SK-N-SH treated with all-trans-retinoic acid at 6 μM for 48 hours (cell line): ENCODE data around the gene CDX2.

ENCODE experiments used
- ATAC-seq: fragments of 200-7000 bp; cut with Tn5 transposase; 3 replicates; pipeline ENCODE4 v1.9.1; 2020; ENCODE audit warnings: mild to moderate bottlenecking, moderate library complexity
- ARNTL ChIP-seq: fragments of 450-650 bp; formaldehyde crosslinking; IDR thresholded peaks from 2 replicates; pipeline ENCODE4 v1.5.0; 2020; ENCODE audit warnings: low read depth, mild to moderate bottlenecking, moderate library complexity, borderline replicate concordance
- CSDC2 ChIP-seq: fragments of 250-450 bp; sonication (Bioruptor Pico); IDR thresholded peaks from 2 replicates; pipeline ENCODE4 v1.5.0; 2020; ENCODE audit warnings: mild to moderate bottlenecking, moderate library complexity
- ESRRG ChIP-seq: fragments of 250-450 bp; sonication (Bioruptor Pico); IDR thresholded peaks from 2 replicates; pipeline ENCODE4 v1.6.1; 2021; ENCODE audit warnings: mild to moderate bottlenecking
- GLIS3 ChIP-seq: fragments of 250-450 bp; sonication (Bioruptor Pico); IDR thresholded peaks from 2 replicates; pipeline ENCODE4 v1.5.0; 2020; ENCODE audit warnings: mild to moderate bottlenecking, moderate library complexity
- ISL1 ChIP-seq: fragments of 250-450 bp; sonication (Bioruptor Pico); IDR thresholded peaks from 2 replicates; pipeline ENCODE4 v2.1.2; 2022; ENCODE audit warnings: mild to moderate bottlenecking, moderate library complexity
- OSR1 ChIP-seq: fragments of 250-450 bp; sonication (Bioruptor Pico); IDR thresholded peaks from 2 replicates; pipeline ENCODE4 v1.8.0; 2022; ENCODE audit warnings: moderate library complexity, mild to moderate bottlenecking, inconsistent platforms
- PPARA ChIP-seq: fragments of 250-450 bp; sonication (Bioruptor Pico); IDR thresholded peaks from 2 replicates; pipeline ENCODE4 v1.5.0; 2020; ENCODE audit warnings: mild to moderate bottlenecking, borderline replicate concordance
- SNAI2 ChIP-seq: fragments of 250-450 bp; sonication (Bioruptor Pico); IDR thresholded peaks from 2 replicates; pipeline ENCODE4 v1.5.0; 2020; ENCODE audit warnings: mild to moderate bottlenecking, moderate library complexity
- TCF4 ChIP-seq: fragments of 250-450 bp; sonication (Bioruptor Pico); IDR thresholded peaks from 2 replicates; pipeline ENCODE4 v1.8.0; 2021; ENCODE audit warnings: mild to moderate bottlenecking, moderate library complexity, borderline replicate concordance
- ZC3H10 ChIP-seq: fragments of 250-450 bp; sonication (Bioruptor Pico); IDR thresholded peaks from 2 replicates; pipeline ENCODE4 v1.5.1; 2021; ENCODE audit warnings: mild to moderate bottlenecking, moderate library complexity
- ZNF565 ChIP-seq: fragments of 450-650 bp; formaldehyde crosslinking; conservative IDR thresholded peaks from 2 replicates; pipeline ENCODE4 v1.5.0; 2020; ENCODE audit warnings: low read depth, mild to moderate bottlenecking, moderate library complexity
- ZNF70 ChIP-seq: fragments of 450-650 bp; formaldehyde crosslinking; IDR thresholded peaks from 2 replicates; pipeline ENCODE4 v1.5.0; 2020; ENCODE audit warnings: mild to moderate bottlenecking, moderate library complexity
- ZNF8 ChIP-seq: fragments of 450-650 bp; formaldehyde crosslinking; IDR thresholded peaks from 2 replicates; pipeline ENCODE4 v1.5.0; 2020; ENCODE audit warnings: mild to moderate bottlenecking, moderate library complexity
- TF ChIP-seq, protein P1 (sequence below): fragments of 250-450 bp; sonication (Bioruptor Pico); IDR thresholded peaks from 2 replicates; pipeline ENCODE4 v1.5.1; 2020; ENCODE audit warnings: low read depth, mild to moderate bottlenecking, moderate library complexity
- TF ChIP-seq, protein P2 (sequence below): fragments of 250-450 bp; sonication (Bioruptor Pico); IDR thresholded peaks from 2 replicates; pipeline ENCODE4 v1.5.1; 2021; ENCODE audit warnings: mild to moderate bottlenecking, moderate library complexity
- TF ChIP-seq, protein P3 (sequence below): fragments of 250-450 bp; sonication (Bioruptor Pico); IDR thresholded peaks from 2 replicates; pipeline ENCODE4 v1.8.0; 2021; ENCODE audit warnings: low read depth, mild to moderate bottlenecking, moderate library complexity, borderline replicate concordance
- TF ChIP-seq, protein P4 (sequence below): fragments of 250-450 bp; sonication (Bioruptor Pico); IDR thresholded peaks from 2 replicates; pipeline ENCODE4 v1.8.0; 2020; ENCODE audit warnings: mild to moderate bottlenecking, moderate library complexity, borderline replicate concordance
- TF ChIP-seq, protein P5 (sequence below): fragments of 250-450 bp; sonication (Bioruptor Pico); IDR thresholded peaks from 2 replicates; pipeline ENCODE4 v1.5.0; 2020; ENCODE audit warnings: mild to moderate bottlenecking, moderate library complexity

CDX2 gene

DNA sequence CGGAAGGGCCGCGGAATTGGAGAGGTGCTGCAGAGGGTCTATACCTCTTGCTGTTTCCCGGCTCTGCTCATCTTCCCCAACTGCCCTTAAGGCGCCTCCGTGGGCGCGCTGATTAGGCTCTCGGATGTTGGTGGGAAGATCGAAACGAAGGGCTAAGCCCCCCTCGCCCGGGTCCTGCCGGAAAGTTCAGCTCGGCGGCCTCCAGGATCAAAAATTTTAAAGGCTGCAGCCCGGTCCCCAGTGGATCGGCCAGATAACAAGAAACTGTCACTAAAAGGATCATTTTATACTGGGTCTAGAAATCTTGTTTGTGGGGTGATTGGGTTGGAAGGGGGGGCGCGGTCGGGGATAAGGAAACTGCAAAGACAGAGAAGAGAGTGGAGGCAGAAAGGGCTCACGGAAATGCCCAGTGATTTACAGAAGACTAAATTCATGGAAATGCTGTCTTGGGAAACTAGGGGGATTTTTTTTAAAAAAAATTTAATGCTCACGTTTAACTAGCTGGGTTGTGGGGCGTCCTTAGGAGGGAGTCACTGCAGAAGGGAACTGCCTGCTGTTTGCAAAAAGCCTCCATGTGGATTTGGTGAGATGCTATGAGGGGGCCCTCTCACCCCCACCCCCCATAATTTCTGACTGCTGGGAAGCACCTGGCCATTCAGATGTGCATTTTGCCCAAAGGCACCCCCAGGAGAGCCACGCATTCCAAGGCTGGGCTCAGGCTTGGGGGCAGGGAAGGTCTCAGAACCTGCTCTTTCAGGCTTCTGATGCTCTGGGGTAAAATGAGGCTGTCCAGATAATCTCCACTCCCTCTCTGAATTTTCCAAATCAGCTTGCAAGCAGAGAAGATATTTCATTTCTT, 7.7 kb downstream of the CDX2 start:
- no peak for ATAC-seq
- TF ChIP-seq, protein P1, sequence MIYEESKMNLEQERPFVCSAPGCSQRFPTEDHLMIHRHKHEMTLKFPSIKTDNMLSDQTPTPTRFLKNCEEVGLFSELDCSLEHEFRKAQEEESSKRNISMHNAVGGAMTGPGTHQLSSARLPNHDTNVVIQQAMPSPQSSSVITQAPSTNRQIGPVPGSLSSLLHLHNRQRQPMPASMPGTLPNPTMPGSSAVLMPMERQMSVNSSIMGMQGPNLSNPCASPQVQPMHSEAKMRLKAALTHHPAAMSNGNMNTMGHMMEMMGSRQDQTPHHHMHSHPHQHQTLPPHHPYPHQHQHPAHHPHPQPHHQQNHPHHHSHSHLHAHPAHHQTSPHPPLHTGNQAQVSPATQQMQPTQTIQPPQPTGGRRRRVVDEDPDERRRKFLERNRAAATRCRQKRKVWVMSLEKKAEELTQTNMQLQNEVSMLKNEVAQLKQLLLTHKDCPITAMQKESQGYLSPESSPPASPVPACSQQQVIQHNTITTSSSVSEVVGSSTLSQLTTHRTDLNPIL (CRISPR knock-in tag), result no peak
- no peak for TF ChIP-seq ZNF8 (CRISPR knock-in tag)
- TF ChIP-seq, protein P2, sequence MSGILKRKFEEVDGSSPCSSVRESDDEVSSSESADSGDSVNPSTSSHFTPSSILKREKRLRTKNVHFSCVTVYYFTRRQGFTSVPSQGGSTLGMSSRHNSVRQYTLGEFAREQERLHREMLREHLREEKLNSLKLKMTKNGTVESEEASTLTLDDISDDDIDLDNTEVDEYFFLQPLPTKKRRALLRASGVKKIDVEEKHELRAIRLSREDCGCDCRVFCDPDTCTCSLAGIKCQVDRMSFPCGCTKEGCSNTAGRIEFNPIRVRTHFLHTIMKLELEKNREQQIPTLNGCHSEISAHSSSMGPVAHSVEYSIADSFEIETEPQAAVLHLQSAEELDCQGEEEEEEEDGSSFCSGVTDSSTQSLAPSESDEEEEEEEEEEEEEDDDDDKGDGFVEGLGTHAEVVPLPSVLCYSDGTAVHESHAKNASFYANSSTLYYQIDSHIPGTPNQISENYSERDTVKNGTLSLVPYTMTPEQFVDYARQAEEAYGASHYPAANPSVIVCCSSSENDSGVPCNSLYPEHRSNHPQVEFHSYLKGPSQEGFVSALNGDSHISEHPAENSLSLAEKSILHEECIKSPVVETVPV (CRISPR knock-in tag), result no peak
- TF ChIP-seq, protein P3, sequence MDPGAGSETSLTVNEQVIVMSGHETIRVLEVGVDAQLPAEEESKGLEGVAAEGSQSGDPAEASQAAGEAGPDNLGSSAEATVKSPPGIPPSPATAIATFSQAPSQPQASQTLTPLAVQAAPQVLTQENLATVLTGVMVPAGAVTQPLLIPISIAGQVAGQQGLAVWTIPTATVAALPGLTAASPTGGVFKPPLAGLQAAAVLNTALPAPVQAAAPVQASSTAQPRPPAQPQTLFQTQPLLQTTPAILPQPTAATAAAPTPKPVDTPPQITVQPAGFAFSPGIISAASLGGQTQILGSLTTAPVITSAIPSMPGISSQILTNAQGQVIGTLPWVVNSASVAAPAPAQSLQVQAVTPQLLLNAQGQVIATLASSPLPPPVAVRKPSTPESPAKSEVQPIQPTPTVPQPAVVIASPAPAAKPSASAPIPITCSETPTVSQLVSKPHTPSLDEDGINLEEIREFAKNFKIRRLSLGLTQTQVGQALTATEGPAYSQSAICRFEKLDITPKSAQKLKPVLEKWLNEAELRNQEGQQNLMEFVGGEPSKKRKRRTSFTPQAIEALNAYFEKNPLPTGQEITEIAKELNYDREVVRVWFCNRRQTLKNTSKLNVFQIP (CRISPR knock-in tag), result no peak
- TF ChIP-seq TCF4 (CRISPR knock-in tag), result no peak
- TF ChIP-seq, protein P4, sequence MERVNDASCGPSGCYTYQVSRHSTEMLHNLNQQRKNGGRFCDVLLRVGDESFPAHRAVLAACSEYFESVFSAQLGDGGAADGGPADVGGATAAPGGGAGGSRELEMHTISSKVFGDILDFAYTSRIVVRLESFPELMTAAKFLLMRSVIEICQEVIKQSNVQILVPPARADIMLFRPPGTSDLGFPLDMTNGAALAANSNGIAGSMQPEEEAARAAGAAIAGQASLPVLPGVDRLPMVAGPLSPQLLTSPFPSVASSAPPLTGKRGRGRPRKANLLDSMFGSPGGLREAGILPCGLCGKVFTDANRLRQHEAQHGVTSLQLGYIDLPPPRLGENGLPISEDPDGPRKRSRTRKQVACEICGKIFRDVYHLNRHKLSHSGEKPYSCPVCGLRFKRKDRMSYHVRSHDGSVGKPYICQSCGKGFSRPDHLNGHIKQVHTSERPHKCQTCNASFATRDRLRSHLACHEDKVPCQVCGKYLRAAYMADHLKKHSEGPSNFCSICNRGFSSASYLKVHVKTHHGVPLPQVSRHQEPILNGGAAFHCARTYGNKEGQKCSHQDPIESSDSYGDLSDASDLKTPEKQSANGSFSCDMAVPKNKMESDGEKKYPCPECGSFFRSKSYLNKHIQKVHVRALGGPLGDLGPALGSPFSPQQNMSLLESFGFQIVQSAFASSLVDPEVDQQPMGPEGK (CRISPR knock-in tag), result no peak
- TF ChIP-seq ARNTL, result no peak
- no peak for TF ChIP-seq ZC3H10 (CRISPR knock-in tag)
- TF ChIP-seq OSR1 (CRISPR knock-in tag), result no peak
- no peak for TF ChIP-seq GLIS3
- TF ChIP-seq CSDC2, result no peak
- no peak for TF ChIP-seq PPARA (CRISPR knock-in tag)
- TF ChIP-seq ZNF70 (CRISPR knock-in tag), result no peak
- TF ChIP-seq ZNF565 (CRISPR knock-in tag), result no peak
- TF ChIP-seq SNAI2 (CRISPR knock-in tag), result no peak
- TF ChIP-seq ESRRG (CRISPR knock-in tag), result no peak
- TF ChIP-seq ISL1 (CRISPR knock-in tag), result no peak

DNA sequence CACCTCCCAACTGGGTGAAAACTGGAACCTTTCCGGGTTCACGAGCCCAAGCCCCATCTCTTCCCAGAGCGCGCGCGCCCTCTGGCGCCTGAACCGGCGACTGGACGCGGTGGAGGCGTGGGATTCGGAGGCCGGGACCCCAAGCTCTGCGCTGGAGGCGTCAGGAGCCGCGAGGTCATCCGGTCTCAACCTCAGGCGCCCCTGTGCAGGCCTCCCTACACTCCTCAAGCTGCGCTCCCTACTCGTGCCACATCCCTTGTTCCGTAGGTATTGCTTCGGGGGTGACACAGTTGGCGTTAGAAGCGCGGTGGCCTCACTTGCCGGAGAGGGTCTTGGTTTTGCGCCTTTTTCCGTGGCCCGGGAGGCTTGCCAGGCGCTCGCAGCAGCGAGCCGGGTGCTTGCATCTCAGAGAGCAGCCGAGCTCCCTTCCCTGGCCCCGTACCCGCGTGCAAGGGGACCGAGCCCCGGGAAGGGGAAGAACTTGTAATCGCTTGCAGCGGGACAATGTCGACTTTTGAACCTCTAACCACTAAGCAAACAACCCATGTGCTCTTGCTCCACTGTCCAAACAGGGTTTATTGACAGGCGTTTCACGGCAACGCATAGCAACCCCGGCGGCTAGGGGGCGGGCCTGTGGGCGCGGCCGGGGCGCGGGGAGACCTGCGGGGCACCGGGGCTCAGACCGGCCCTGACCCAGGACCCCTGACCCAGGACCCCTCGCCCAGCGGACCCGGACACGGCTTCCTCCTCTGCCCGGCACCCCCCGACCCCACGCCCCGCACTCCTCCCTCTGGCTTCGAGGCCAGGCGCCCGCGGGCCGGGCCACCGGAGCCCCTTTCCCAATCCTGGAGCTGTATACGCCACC, 8.5 kb downstream of the CDX2 start:
- TF ChIP-seq, protein P1 (CRISPR knock-in tag), result no peak
- TF ChIP-seq, protein P5, sequence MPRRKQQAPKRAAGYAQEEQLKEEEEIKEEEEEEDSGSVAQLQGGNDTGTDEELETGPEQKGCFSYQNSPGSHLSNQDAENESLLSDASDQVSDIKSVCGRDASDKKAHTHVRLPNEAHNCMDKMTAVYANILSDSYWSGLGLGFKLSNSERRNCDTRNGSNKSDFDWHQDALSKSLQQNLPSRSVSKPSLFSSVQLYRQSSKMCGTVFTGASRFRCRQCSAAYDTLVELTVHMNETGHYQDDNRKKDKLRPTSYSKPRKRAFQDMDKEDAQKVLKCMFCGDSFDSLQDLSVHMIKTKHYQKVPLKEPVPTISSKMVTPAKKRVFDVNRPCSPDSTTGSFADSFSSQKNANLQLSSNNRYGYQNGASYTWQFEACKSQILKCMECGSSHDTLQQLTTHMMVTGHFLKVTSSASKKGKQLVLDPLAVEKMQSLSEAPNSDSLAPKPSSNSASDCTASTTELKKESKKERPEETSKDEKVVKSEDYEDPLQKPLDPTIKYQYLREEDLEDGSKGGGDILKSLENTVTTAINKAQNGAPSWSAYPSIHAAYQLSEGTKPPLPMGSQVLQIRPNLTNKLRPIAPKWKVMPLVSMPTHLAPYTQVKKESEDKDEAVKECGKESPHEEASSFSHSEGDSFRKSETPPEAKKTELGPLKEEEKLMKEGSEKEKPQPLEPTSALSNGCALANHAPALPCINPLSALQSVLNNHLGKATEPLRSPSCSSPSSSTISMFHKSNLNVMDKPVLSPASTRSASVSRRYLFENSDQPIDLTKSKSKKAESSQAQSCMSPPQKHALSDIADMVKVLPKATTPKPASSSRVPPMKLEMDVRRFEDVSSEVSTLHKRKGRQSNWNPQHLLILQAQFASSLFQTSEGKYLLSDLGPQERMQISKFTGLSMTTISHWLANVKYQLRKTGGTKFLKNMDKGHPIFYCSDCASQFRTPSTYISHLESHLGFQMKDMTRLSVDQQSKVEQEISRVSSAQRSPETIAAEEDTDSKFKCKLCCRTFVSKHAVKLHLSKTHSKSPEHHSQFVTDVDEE (CRISPR knock-in tag), result no peak
- TF ChIP-seq CSDC2 (no peak), ARNTL (no peak), ZNF70 (CRISPR knock-in tag) (no peak)
- peak; percentile 63 for ATAC-seq
